ENCODE measurements around the gene CYP46A1. TPM values are rescaled to one million over a fixed set of nuclear protein-coding genes. Genes with fewer than 3 reads are reported as not detected.

The CYP46A1 gene
- total RNA-seq, 4 donors from 2014 or later: 0.13 to 4.7 (median 0.55) TPM; not detected in 1

GRCh38 chr14:99668307-99669295 is 15.5 kb upstream of the CYP46A1 start:
- TF ChIP-seq CTCF (IDR thresholded peaks at IDR 0.05): no peak
- no peak for TF ChIP-seq POLR2A (IDR thresholded peaks at IDR 0.05)

GRCh38 chr14:99670361-99671234 is 13.5 kb upstream of the CYP46A1 start:
- WGBS, 2 donors: 71 to 76% methylated on average over 14 of the region's 14 CpGs
- TF ChIP-seq POLR2A (IDR thresholded peaks at IDR 0.05) (no peak), CTCF (IDR thresholded peaks at IDR 0.05) (no peak)
- H3K4me3 ChIP-seq (ENCODE audit: low read depth, poor library complexity, severe bottlenecking): no peak overlapping the region
- intact Hi-C loops (cut with DNase I; ENCODE audit: low total_unique reads): no loop called here
- DNase-seq (ENCODE audit: low spot score in 2 of 2): no peak

More at GRCh38 chr14:99668307-99669295, 15.5 kb upstream of the CYP46A1 start:
- no peak overlapping the region for H3K4me3 ChIP-seq (ENCODE audit: low read depth, poor library complexity, severe bottlenecking)
- WGBS, 2 donors: 86 to 90% methylated on average over 27 of the region's 27 CpGs
- intact Hi-C loops (cut with DNase I; ENCODE audit: low total_unique reads): no loop called here
- no peak for DNase-seq (ENCODE audit: low spot score in 2 of 2)

- TF ChIP-seq CTCF (IDR thresholded peaks at IDR 0.05): no peak
- no peak for TF ChIP-seq POLR2A (IDR thresholded peaks at IDR 0.05)
- intact Hi-C loops (cut with DNase I; ENCODE audit: low total_unique reads): no loop called here
- WGBS, 2 donors: 65 to 69% methylated on average over 18 to 20 of the region's 20 CpGs
- no peak overlapping the region for H3K4me3 ChIP-seq (ENCODE audit: low read depth, poor library complexity, severe bottlenecking)
- no peak for DNase-seq (ENCODE audit: low spot score in 2 of 2)
Measured at GRCh38 chr14:99671235-99672224, 12.6 kb upstream of the CYP46A1 start.

- 59 to 66% methylated on average over 11 of the region's 11 CpGs for WGBS, 2 donors
- no peak for DNase-seq (ENCODE audit: low spot score in 2 of 2)
- TF ChIP-seq CTCF (IDR thresholded peaks at IDR 0.05) (no peak), POLR2A (IDR thresholded peaks at IDR 0.05) (no peak)
- intact Hi-C loops (cut with DNase I; ENCODE audit: low total_unique reads): no loop called here
- no peak overlapping the region for H3K4me3 ChIP-seq (ENCODE audit: low read depth, poor library complexity, severe bottlenecking)
Measured at GRCh38 chr14:99672506-99673304, 11.4 kb upstream of the CYP46A1 start.
